Immature natural killer cell (primary cell): Measurements from ENCODE around the gene CNN2. TPM values are rescaled to one million over a fixed set of nuclear protein-coding genes. Genes with fewer than 3 reads are reported as not detected.

Experiments
- DNase-seq, 3 donors: peaks; one replicate each; pipeline ENCODE4 v3.0.0; 2022; ENCODE audit warnings: mixed read lengths in 1 of 3
- H3K27ac Mint-ChIP-seq, 6 donors: one replicate each; pipeline ENCODE4 v1.8.0; 2020; ENCODE audit warnings: mixed read lengths in 6 of 6, mild to moderate bottlenecking in 5 of 6, inconsistent platforms in 4 of 6, moderate library complexity in 3 of 6
- H3K27me3 Mint-ChIP-seq, 3 donors: one replicate each; pipeline ENCODE4 v1.8.0; 2020 to 2021; ENCODE audit warnings: low read depth in 3 of 3, mild to moderate bottlenecking in 3 of 3, mixed read lengths in 3 of 3, moderate library complexity in 3 of 3, inconsistent platforms in 1 of 3
- H3K36me3 Mint-ChIP-seq, 3 donors: one replicate each; pipeline ENCODE4 v1.8.0; 2020; ENCODE audit warnings: mixed read lengths in 3 of 3, inconsistent platforms in 2 of 3, mild to moderate bottlenecking in 2 of 3
- H3K4me1 Mint-ChIP-seq, 2 donors: one replicate each; pipeline ENCODE4 v1.8.0; 2020; ENCODE audit warnings: inconsistent platforms in 2 of 2, mild to moderate bottlenecking in 2 of 2, mixed read lengths in 2 of 2, moderate library complexity in 1 of 2
- H3K4me3 Mint-ChIP-seq, 5 donors: one replicate each; pipeline ENCODE4 v1.8.0; 2020; ENCODE audit warnings: mild to moderate bottlenecking in 5 of 5, mixed read lengths in 5 of 5, inconsistent platforms in 3 of 5, moderate library complexity in 3 of 5
- H3K9me3 Mint-ChIP-seq, 6 donors: one replicate each; pipeline ENCODE4 v1.8.0; 2020; ENCODE audit warnings: mild to moderate bottlenecking in 6 of 6, mixed read lengths in 6 of 6, inconsistent platforms in 4 of 6, moderate library complexity in 3 of 6
- polyA plus RNA-seq, 3 donors: library from polyadenylated mRNA; unstranded; fragments of 300-500 nt; fragmentation: Illumina TruSeq; gene quantifications; one replicate each; pipeline ENCODE4 v1.2.3, GENCODE V29; 2021

The CNN2 gene
- polyA plus RNA-seq, 3 donors from 2014 or later = 227 to 382 (median 255) TPM

GRCh38 chr19:991174-991931 is 35.1 kb upstream of the CNN2 start:
- Mint-ChIP-seq H3K27me3 (peaks cover under 1 to 6% (median 2%) of the 10 kb centered on the region in 3 donors), H3K9me3 (no peaks in the 10 kb centered on the region), H3K27ac (no peak overlapping the region), H3K4me3 (no peak overlapping the region), H3K4me1 (peaks cover 10 to 14% of the 10 kb centered on the region in 2 donors), H3K36me3 (no peaks in the 10 kb centered on the region)
- DNase-seq = peak; percentile 33 to 44 (median 34)

GRCh38 chr19:991932-992669 is 34.3 kb upstream of the CNN2 start:
- no peaks in the 10 kb centered on the region for H3K36me3 Mint-ChIP-seq
- H3K9me3 Mint-ChIP-seq = no peaks in the 10 kb centered on the region
- no peak overlapping the region for H3K4me3 Mint-ChIP-seq
- no peak for DNase-seq
- H3K27me3 Mint-ChIP-seq = peaks cover 5 to 10% (median 6%) of the 10 kb centered on the region in 3 donors
- H3K27ac Mint-ChIP-seq = no peak overlapping the region
- peaks cover 13 to 18% of the 10 kb centered on the region in 2 donors for H3K4me1 Mint-ChIP-seq

GRCh38 chr19:992670-993055 is 33.7 kb upstream of the CNN2 start:
- Mint-ChIP-seq H3K27ac (peak overlapping the region in 3 of 6 donors; percentile 32 to 71 (median 55)), H3K4me3 (no peak overlapping the region), H3K36me3 (no peaks in the 10 kb centered on the region), H3K27me3 (peaks cover 6 to 12% (median 8%) of the 10 kb centered on the region in 3 donors), H3K9me3 (no peaks in the 10 kb centered on the region), H3K4me1 (peaks cover 13 to 19% of the 10 kb centered on the region in 2 donors)
- DNase-seq = no peak

- DNase-seq = no peak
- Mint-ChIP-seq H3K9me3 (no peaks in the 10 kb centered on the region), H3K4me3 (no peak overlapping the region), H3K27ac (peak overlapping the region in 2 of 6 donors; percentile 7 to 62), H3K4me1 (peaks cover 13 to 20% of the 10 kb centered on the region in 2 donors), H3K27me3 (peaks cover 14 to 19% (median 15%) of the 10 kb centered on the region in 3 donors), H3K36me3 (no peaks in the 10 kb centered on the region)
These were observed 33.0 kb upstream of the CNN2 start for GRCh38 chr19:993361-993830.

- Mint-ChIP-seq H3K9me3 (no peaks in the 10 kb centered on the region), H3K4me3 (no peak overlapping the region), H3K4me1 (peaks cover 8 to 18% of the 10 kb centered on the region in 2 donors), H3K36me3 (no peaks in the 10 kb centered on the region), H3K27ac (no peak overlapping the region), H3K27me3 (peaks cover 15 to 20% (median 18%) of the 10 kb centered on the region in 3 donors)
- DNase-seq = no peak
These were observed 32.5 kb upstream of the CNN2 start for GRCh38 chr19:993831-994393.

- no peak overlapping the region for H3K27ac Mint-ChIP-seq
- H3K4me1 Mint-ChIP-seq = peaks cover 4 to 16% of the 10 kb centered on the region in 2 donors
- no peaks in the 10 kb centered on the region for H3K9me3 Mint-ChIP-seq
- no peak overlapping the region for H3K4me3 Mint-ChIP-seq
- H3K27me3 Mint-ChIP-seq = peaks cover 20 to 25% (median 21%) of the 10 kb centered on the region in 3 donors
- no peak for DNase-seq
- H3K36me3 Mint-ChIP-seq = no peaks in the 10 kb centered on the region
These were observed 31.9 kb upstream of the CNN2 start for GRCh38 chr19:994516-994915.

GRCh38 chr19:995051-995827 is 31.2 kb upstream of the CNN2 start:
- Mint-ChIP-seq H3K27ac (no peak overlapping the region), H3K27me3 (peaks cover 20 to 25% (median 25%) of the 10 kb centered on the region in 3 donors), H3K4me3 (no peak overlapping the region), H3K9me3 (no peaks in the 10 kb centered on the region), H3K4me1 (peaks cover 4 to 15% of the 10 kb centered on the region in 2 donors), H3K36me3 (no peaks in the 10 kb centered on the region)
- no peak for DNase-seq

- H3K36me3 Mint-ChIP-seq = no peaks in the 10 kb centered on the region
- no peaks in the 10 kb centered on the region for H3K9me3 Mint-ChIP-seq
- peak overlapping the region; percentile 30 to 72 (median 61) for H3K4me3 Mint-ChIP-seq
- DNase-seq = peak; percentile 80 to 87 (median 81)
- H3K27me3 Mint-ChIP-seq = peaks cover 20 to 25% (median 25%) of the 10 kb centered on the region in 3 donors
- H3K27ac Mint-ChIP-seq = peak overlapping the region; percentile 43 to 94 (median 82)
- peaks cover 4 to 14% of the 10 kb centered on the region in 2 donors for H3K4me1 Mint-ChIP-seq
These were observed 30.2 kb upstream of the CNN2 start for GRCh38 chr19:996051-996838.

- Mint-ChIP-seq H3K27me3 (peaks cover 22 to 25% (median 25%) of the 10 kb centered on the region in 3 donors), H3K4me1 (peaks cover 4 to 14% of the 10 kb centered on the region in 2 donors), H3K36me3 (no peaks in the 10 kb centered on the region), H3K27ac (peak overlapping the region in 4 of 6 donors; percentile 30 to 65 (median 48)), H3K9me3 (no peaks in the 10 kb centered on the region), H3K4me3 (peak overlapping the region in 1 of 5 donors; percentile 24)
- no peak for DNase-seq
These were observed 28.3 kb upstream of the CNN2 start for GRCh38 chr19:998064-998463.

GRCh38 chr19:999379-999719 is 27.1 kb upstream of the CNN2 start:
- H3K27me3 Mint-ChIP-seq = peaks cover 22 to 25% (median 25%) of the 10 kb centered on the region in 3 donors
- no peak for DNase-seq
- H3K4me1 Mint-ChIP-seq = peaks cover 4 to 14% of the 10 kb centered on the region in 2 donors
- peak overlapping the region in 1 of 6 donors; percentile 23 for H3K27ac Mint-ChIP-seq
- H3K4me3 Mint-ChIP-seq = peak overlapping the region in 4 of 5 donors; percentile 40 to 51 (median 42)
- no peaks in the 10 kb centered on the region for H3K9me3 Mint-ChIP-seq
- H3K36me3 Mint-ChIP-seq = no peaks in the 10 kb centered on the region

- Mint-ChIP-seq H3K36me3 (no peaks in the 10 kb centered on the region), H3K4me3 (peak within 1 kb of the TSS in 4 of 5 donors; percentile 40 to 51 (median 42)), H3K27me3 (peaks cover 22 to 25% (median 25%) of the 10 kb centered on the region in 3 donors), H3K27ac (peak within 1 kb of the TSS in 1 of 6 donors; percentile 23), H3K4me1 (peaks cover 4 to 14% of the 10 kb centered on the region in 2 donors), H3K9me3 (no peaks in the 10 kb centered on the region)
- peak; percentile 25 to 43 (median 34) for DNase-seq
These were observed 26.3 kb upstream of the CNN2 start, which contains the start of gene GRIN3B for GRCh38 chr19:1000095-1000494. GRIN3B (plus strand) TSS chr19:1000419; CDS start chr19:1000438, 19 bp downstream.
